B cell (primary cell): ENCODE results near the gene THEM5. TPM values are rescaled to one million over a fixed set of nuclear protein-coding genes. Genes with fewer than 3 reads are reported as not detected.

ENCODE experiments used
- ATAC-seq: fragments of 200-7000 bp; cut with Tn5 transposase; one replicate; pipeline ENCODE4 v1.10.0; 2021; ENCODE audit warnings: low read depth, mild to moderate bottlenecking, moderate number of reproducible peaks, moderate library complexity
- CTCF ChIA-PET: fragments of 350-600 bp; sonication (Branson Sonifier 250); formaldehyde crosslinking; loops from one replicate; lab custom pipeline; 2021; ENCODE audit warnings: antibody characterized with exemption, inconsistent platforms; lab: Charles Lee
- POLR2A ChIA-PET: fragments of 350-600 bp; sonication (Branson Sonifier 250); formaldehyde crosslinking; loops from one replicate; lab custom pipeline; 2021; ENCODE audit warnings: antibody characterized with exemption; lab: Charles Lee
- DNase-seq: peaks from one replicate; pipeline ENCODE4 v3.0.0; 2013
- H2AFZ ChIP-seq: 2 replicates; pipeline ENCODE4 v1.6.1; 2012; ENCODE audit warnings: mild to moderate bottlenecking, low read depth, low read length; ENCODE audit not compliant: insufficient read depth, poor library complexity, severe bottlenecking
- H3K27ac ChIP-seq, 2 donors: 1 replicate in 1 of 2; 2 replicates in 1 of 2; pipeline ENCODE4 v1.5.1; 2012 to 2013; ENCODE audit warnings: low read length in 2 of 2, mild to moderate bottlenecking in 2 of 2, moderate library complexity in 1 of 2
- H3K27me3 ChIP-seq, 4 experiments: fragments of 200-600 bp in 1 of 4; sonication (generic) in 1 of 4; replicated peaks in 1 of 4; 1 replicate in 2 of 4; 2 replicates in 2 of 4; pipeline versions ENCODE4 v1.6.1 to v1.7.0; 2013 to 2016; ENCODE audit warnings: low read length in 3 of 4, mild to moderate bottlenecking in 2 of 4, mixed read lengths in 1 of 4, moderate library complexity in 1 of 4; ENCODE audit not compliant: insufficient read depth in 4 of 4, control insufficient read depth in 3 of 4; ENCODE audit errors: control extremely low read depth in 1 of 4
- H3K36me3 ChIP-seq, 2 experiments: replicated peaks in 1 of 2; 1 replicate in 1 of 2; 2 replicates in 1 of 2; pipeline versions ENCODE4 v1.6.1 to v1.7.1; 2013; ENCODE audit warnings: low read length in 1 of 2; ENCODE audit not compliant: insufficient read depth in 2 of 2, control insufficient read depth in 1 of 2; ENCODE audit errors: control extremely low read depth in 1 of 2, extremely low read depth in 1 of 2
- H3K4me1 ChIP-seq, 2 donors: fragments of 200-600 bp in 1 of 2; sonication (generic) in 1 of 2; 1 replicate in 1 of 2; 2 replicates in 1 of 2; pipeline versions ENCODE4 v1.5.1 to v1.6.1; 2013 to 2017; ENCODE audit warnings: low read length in 2 of 2; ENCODE audit not compliant: control insufficient read depth in 2 of 2, insufficient read depth in 2 of 2
- H3K4me2 ChIP-seq: replicated peaks from 2 replicates; pipeline ENCODE3; 2012; ENCODE audit warnings: mild to moderate bottlenecking, low read depth, low read length; ENCODE audit not compliant: poor library complexity, severe bottlenecking
- H3K4me3 ChIP-seq, 5 experiments: fragments of 200-600 bp in 1 of 5; sonication (generic) in 1 of 5; 1 replicate in 3 of 5; 2 replicates in 2 of 5; pipeline versions ENCODE4 v1.5.1 to v1.7.0; 2011 to 2016; ENCODE audit warnings: low read length in 4 of 5, mild to moderate bottlenecking in 4 of 5, low read depth in 2 of 5, control low read depth in 1 of 5, moderate library complexity in 1 of 5; ENCODE audit not compliant: insufficient read depth in 1 of 5; ENCODE audit errors: control extremely low read depth in 1 of 5, extremely low read depth in 1 of 5
- H3K79me2 ChIP-seq: fragments of 200-600 bp; sonication (generic); one replicate; pipeline ENCODE4 v1.6.0; 2016; ENCODE audit warnings: low read length; ENCODE audit not compliant: control insufficient read depth, insufficient read depth
- H3K9ac ChIP-seq: fragments of 200-600 bp; sonication (generic); 2 replicates; pipeline ENCODE4 v1.6.1; 2017; ENCODE audit warnings: mild to moderate bottlenecking, low read length, moderate library complexity
- H3K9me3 ChIP-seq, 3 donors: one replicate each; pipeline versions ENCODE4 v1.6.1 to v1.7.1; 2013; ENCODE audit warnings: low read length in 2 of 3; ENCODE audit not compliant: control insufficient read depth in 2 of 3, insufficient read depth in 1 of 3; ENCODE audit errors: control extremely low read depth in 1 of 3
- H4K20me1 ChIP-seq: 2 replicates; pipeline ENCODE4 v1.6.0; 2012; ENCODE audit warnings: mild to moderate bottlenecking, low read length; ENCODE audit not compliant: insufficient read depth, control insufficient read depth, poor library complexity, severe bottlenecking
- H3K27ac Mint-ChIP-seq: one replicate; pipeline ENCODE4 v1.8.0; 2021; ENCODE audit warnings: mixed read lengths
- H3K27me3 Mint-ChIP-seq: one replicate; pipeline ENCODE4 v1.8.0; 2021; ENCODE audit warnings: mixed read lengths
- H3K4me1 Mint-ChIP-seq: one replicate; pipeline ENCODE4 v1.8.0; 2021; ENCODE audit warnings: mixed read lengths
- H3K4me3 Mint-ChIP-seq: one replicate; pipeline ENCODE4 v1.8.0; 2021; ENCODE audit warnings: mixed read lengths
- H3K9me3 Mint-ChIP-seq: one replicate; pipeline ENCODE4 v1.8.0; 2022; ENCODE audit warnings: mixed read lengths; ENCODE audit not compliant: insufficient read depth
- CTCF ChIP-seq: fragments of 200-600 bp; IDR thresholded peaks from one replicate; pipeline ENCODE4 v1.8.0; 2022; ENCODE audit warnings: antibody characterized with exemption, mild to moderate bottlenecking
- EZH2 ChIP-seq: IDR thresholded peaks from 2 replicates; pipeline ENCODE4 v1.6.1; 2012; ENCODE audit warnings: borderline replicate concordance, low read depth, mild to moderate bottlenecking, moderate library complexity, low read length; ENCODE audit not compliant: insufficient read depth, poor library complexity, severe bottlenecking
- WGBS: methylation state at CpG from one replicate; pipeline ENCODE4 v1.1.5; 2013; ENCODE audit warnings: missing lambda C conversion rate; ENCODE audit not compliant: insufficient coverage; 5-methylcytosine and 5-hydroxymethylcytosine counted together
- intact Hi-C: fragments of 100-400 bp; cut with micrococcal nuclease; formaldehyde crosslinking; loops from one replicate; pipeline ENCODE4 v1.10.0; 2022
- polyA plus RNA-seq: library from polyadenylated mRNA; depleted of rRNA; stranded (reverse); fragments of >200 nt; gene quantifications from 2 replicates; pipeline ENCODE4 v1.2.3, GENCODE V29; 2012
- total RNA-seq, 2 donors: library from RNA; stranded (reverse); fragments of 120-200 nt in 1 of 2; gene quantifications; 1 replicate in 1 of 2; 2 replicates in 1 of 2; pipeline versions ENCODE4 v1.2.3 to v1.2.4, GENCODE V29; 2013 to 2022

Gene THEM5
- total and polyA plus RNA-seq, 2 donors (not counting 1 experiment from before 2014, with no cell fraction given), result not detected

GRCh38 chr1:151823175-151823574 lies 30.3 kb downstream of the THEM5 start:
- CTCF ChIA-PET, result no interaction called here
- TF ChIP-seq CTCF (no peak), EZH2 (no peak)
- no peak overlapping the region for H3K27ac Mint-ChIP-seq
- Histone ChIP-seq H3K4me2 (no peak overlapping the region), H2AFZ (no peak overlapping the region), H3K79me2 (no peaks in the 10 kb centered on the region), H3K4me1 (peaks cover 0 to 1% of the 10 kb centered on the region in 2 donors), H3K27ac (no peak overlapping the region), H3K4me3 (no peak overlapping the region), H3K9me3 (no peaks in the 10 kb centered on the region), H4K20me1 (no peaks in the 10 kb centered on the region), H3K36me3 (no peaks in the 10 kb centered on the region), H3K27me3 (peaks cover 0 to 21% (median 2%) of the 10 kb centered on the region in 4 experiments), H3K9ac (no peak overlapping the region)
- no peaks in the 10 kb centered on the region for H3K9me3 Mint-ChIP-seq
- H3K4me1 Mint-ChIP-seq, result peaks cover 3% of the 10 kb centered on the region
- WGBS, result 89% methylated on average over 7 of the region's 8 CpGs
- H3K4me3 Mint-ChIP-seq, result no peak overlapping the region
- DNase-seq (no peak), ATAC-seq (no peak)
- H3K27me3 Mint-ChIP-seq, result peaks cover 22% of the 10 kb centered on the region
- intact Hi-C loops, result no loop called here
- POLR2A ChIA-PET, result no interaction called here

- Histone ChIP-seq H3K4me3 (no peak overlapping the region), H4K20me1 (no peaks in the 10 kb centered on the region), H3K27me3 (peaks cover 0 to 19% (median 0%) of the 10 kb centered on the region in 4 experiments), H2AFZ (no peak overlapping the region), H3K36me3 (no peaks in the 10 kb centered on the region), H3K79me2 (no peaks in the 10 kb centered on the region), H3K4me1 (peaks cover 0 to 3% of the 10 kb centered on the region in 2 donors), H3K9me3 (no peaks in the 10 kb centered on the region), H3K9ac (no peak overlapping the region), H3K27ac (no peak overlapping the region), H3K4me2 (no peak overlapping the region)
- ATAC-seq, result no peak
- Mint-ChIP-seq H3K4me3 (no peak overlapping the region), H3K27ac (no peak overlapping the region), H3K27me3 (peaks cover 18% of the 10 kb centered on the region), H3K4me1 (peaks cover 2% of the 10 kb centered on the region), H3K9me3 (no peaks in the 10 kb centered on the region)
- CTCF ChIA-PET, result no interaction called here
- DNase-seq, result no peak
- intact Hi-C loops, result no loop called here
- WGBS, result 51% methylated on average over 4 of the region's 7 CpGs
- POLR2A ChIA-PET, result no interaction called here
- TF ChIP-seq EZH2, result no peak
Observed at GRCh38 chr1:151822404-151822803, 31.1 kb downstream of the THEM5 start.
